NCI-H1092 treated with DMSO at 0.1 percent for 48 hours (cell line): ENCODE data around the gene PASK.
"Not testable (repeated sequence)": the region's sequence is repeated elsewhere in the genome, so short reads cannot be mapped to it uniquely, and the experiment has no call there.

Experiments used
- DNase-seq: peaks from one replicate; lab custom pipeline; 2025; lab: John Stamatoyannopoulos, UW

Gene PASK

GRCh38 chr2:241148891-241149674, at the start of gene PASK:
Gene PASK, minus strand, starts transcription at chr2:241149472. Its CDS starts 6,440 bp downstream, at chr2:241143032.
- DNase-seq, result peak; percentile 91

GRCh38 chr2:241198381-241199279, 49.4 kb upstream of the PASK start:
- DNase-seq, result no peak

GRCh38 chr2:241197947-241198346, 48.7 kb upstream of the PASK start:
- DNase-seq, result no peak

- DNase-seq, result not testable (repeated sequence)
Measured at GRCh38 chr2:241197246-241197645, 48.0 kb upstream of the PASK start.

- DNase-seq, result no peak
Measured at GRCh38 chr2:241195506-241196130, 46.3 kb upstream of the PASK start.

GRCh38 chr2:241194811-241195210, 45.5 kb upstream of the PASK start:
- no peak for DNase-seq

- no peak for DNase-seq
Measured at GRCh38 chr2:241193271-241193670, 44.0 kb upstream of the PASK start.

- no peak for DNase-seq
Measured at GRCh38 chr2:241191081-241191480, 41.8 kb upstream of the PASK start.

- DNase-seq, result no peak
Measured at GRCh38 chr2:241190291-241190981, 41.2 kb upstream of the PASK start.

GRCh38 chr2:241189856-241190201, 40.6 kb upstream of the PASK start:
- no peak for DNase-seq

GRCh38 chr2:241189093-241189855, 40.0 kb upstream of the PASK start:
- DNase-seq, result no peak

GRCh38 chr2:241188361-241189092, 39.3 kb upstream of the PASK start, which contains the start of gene ANO7:
Gene ANO7, plus strand, starts transcription at chr2:241188677. Its CDS starts 1,387 bp downstream, at chr2:241190064.
- DNase-seq, result no peak

GRCh38 chr2:241187918-241188234, 38.6 kb upstream of the PASK start:
- no peak for DNase-seq

GRCh38 chr2:241187101-241187917, 38.0 kb upstream of the PASK start:
- DNase-seq, result no peak

- DNase-seq, result no peak
Measured at GRCh38 chr2:241185961-241186360, 36.7 kb upstream of the PASK start.

GRCh38 chr2:241184901-241185300, 35.6 kb upstream of the PASK start:
- DNase-seq, result no peak

- DNase-seq, result no peak
Measured at GRCh38 chr2:241183221-241183620, 33.9 kb upstream of the PASK start.

GRCh38 chr2:241182531-241183133, 33.4 kb upstream of the PASK start:
- no peak for DNase-seq

- no peak for DNase-seq
Measured at GRCh38 chr2:241182126-241182525, 32.9 kb upstream of the PASK start.
